ENCODE results near the gene MAN2B2.

DNA sequence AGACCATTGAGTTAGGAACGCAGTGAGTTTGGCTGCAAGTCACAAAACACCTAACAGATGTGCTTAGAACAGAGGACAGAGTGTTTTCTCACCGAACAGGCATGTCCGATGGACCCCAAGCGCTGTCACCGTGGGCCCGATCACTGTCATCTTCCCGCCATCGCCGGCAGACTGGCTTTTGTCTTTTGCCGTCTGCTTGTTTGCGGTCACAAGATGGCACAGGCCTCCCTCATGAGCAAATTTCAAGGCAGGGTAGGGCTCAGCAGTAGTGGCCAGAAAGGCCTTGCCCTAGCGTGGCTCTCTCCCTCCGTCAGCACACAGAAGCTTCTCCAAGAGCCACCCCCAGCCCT is 44.1 kb downstream of the MAN2B2 start:
- TF ChIP-seq POLR2A (IDR thresholded peaks at IDR 0.05): no peak
- TF ChIP-seq, protein P1, sequence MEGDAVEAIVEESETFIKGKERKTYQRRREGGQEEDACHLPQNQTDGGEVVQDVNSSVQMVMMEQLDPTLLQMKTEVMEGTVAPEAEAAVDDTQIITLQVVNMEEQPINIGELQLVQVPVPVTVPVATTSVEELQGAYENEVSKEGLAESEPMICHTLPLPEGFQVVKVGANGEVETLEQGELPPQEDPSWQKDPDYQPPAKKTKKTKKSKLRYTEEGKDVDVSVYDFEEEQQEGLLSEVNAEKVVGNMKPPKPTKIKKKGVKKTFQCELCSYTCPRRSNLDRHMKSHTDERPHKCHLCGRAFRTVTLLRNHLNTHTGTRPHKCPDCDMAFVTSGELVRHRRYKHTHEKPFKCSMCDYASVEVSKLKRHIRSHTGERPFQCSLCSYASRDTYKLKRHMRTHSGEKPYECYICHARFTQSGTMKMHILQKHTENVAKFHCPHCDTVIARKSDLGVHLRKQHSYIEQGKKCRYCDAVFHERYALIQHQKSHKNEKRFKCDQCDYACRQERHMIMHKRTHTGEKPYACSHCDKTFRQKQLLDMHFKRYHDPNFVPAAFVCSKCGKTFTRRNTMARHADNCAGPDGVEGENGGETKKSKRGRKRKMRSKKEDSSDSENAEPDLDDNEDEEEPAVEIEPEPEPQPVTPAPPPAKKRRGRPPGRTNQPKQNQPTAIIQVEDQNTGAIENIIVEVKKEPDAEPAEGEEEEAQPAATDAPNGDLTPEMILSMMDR (IDR thresholded peaks at IDR 0.05): no peak
- TF ChIP-seq POLR2AphosphoS5 (IDR thresholded peaks at IDR 0.05): no peak

Measured in transverse colon (tissue), 4 donors.